ENCODE measurements around the gene SCGB1D2. TPM values are rescaled to one million over a fixed set of nuclear protein-coding genes. Genes with fewer than 3 reads are reported as not detected.
A peak's percentile ranks its signal among the peaks of the same experiment; 100 is the strongest.

SCGB1D2 gene
- total RNA-seq, 2 donors from 2014 or later, result not detected

- H3K27me3 Mint-ChIP-seq (ENCODE audit: insufficient read depth), result no peaks in the 10 kb centered on the region
- peaks cover 5% of the 10 kb centered on the region for H3K9me3 Mint-ChIP-seq
- no peak overlapping the region for H3K4me3 ChIP-seq (ENCODE audit: low read length)
- H3K27ac Mint-ChIP-seq, result no peak overlapping the region
- DNase-seq, result no peak
- no peaks in the 10 kb centered on the region for H3K4me1 Mint-ChIP-seq
- H3K27me3 ChIP-seq (ENCODE audit: control insufficient read depth, insufficient read depth, low read length, poor library complexity, severe bottlenecking), result no peaks in the 10 kb centered on the region
- no peaks in the 10 kb centered on the region for H3K36me3 Mint-ChIP-seq (ENCODE audit: low read depth)
- H3K4me3 Mint-ChIP-seq, result no peak overlapping the region
- H3K36me3 ChIP-seq (ENCODE audit: control insufficient read depth, insufficient read depth, low read length), result no peaks in the 10 kb centered on the region
- WGBS, 2 experiments (ENCODE audit: insufficient coverage in 1 of 2, insufficient read length in 1 of 2), result 57 to 86% methylated on average over 1 to 5 of the region's 5 CpGs
- no peaks in the 10 kb centered on the region for H3K4me1 ChIP-seq (ENCODE audit: control insufficient read depth, insufficient read depth, low read length)
- peaks cover 6% of the 10 kb centered on the region for H3K9me3 ChIP-seq (ENCODE audit: control insufficient read depth, low read length)
- TF ChIP-seq, protein P1, sequence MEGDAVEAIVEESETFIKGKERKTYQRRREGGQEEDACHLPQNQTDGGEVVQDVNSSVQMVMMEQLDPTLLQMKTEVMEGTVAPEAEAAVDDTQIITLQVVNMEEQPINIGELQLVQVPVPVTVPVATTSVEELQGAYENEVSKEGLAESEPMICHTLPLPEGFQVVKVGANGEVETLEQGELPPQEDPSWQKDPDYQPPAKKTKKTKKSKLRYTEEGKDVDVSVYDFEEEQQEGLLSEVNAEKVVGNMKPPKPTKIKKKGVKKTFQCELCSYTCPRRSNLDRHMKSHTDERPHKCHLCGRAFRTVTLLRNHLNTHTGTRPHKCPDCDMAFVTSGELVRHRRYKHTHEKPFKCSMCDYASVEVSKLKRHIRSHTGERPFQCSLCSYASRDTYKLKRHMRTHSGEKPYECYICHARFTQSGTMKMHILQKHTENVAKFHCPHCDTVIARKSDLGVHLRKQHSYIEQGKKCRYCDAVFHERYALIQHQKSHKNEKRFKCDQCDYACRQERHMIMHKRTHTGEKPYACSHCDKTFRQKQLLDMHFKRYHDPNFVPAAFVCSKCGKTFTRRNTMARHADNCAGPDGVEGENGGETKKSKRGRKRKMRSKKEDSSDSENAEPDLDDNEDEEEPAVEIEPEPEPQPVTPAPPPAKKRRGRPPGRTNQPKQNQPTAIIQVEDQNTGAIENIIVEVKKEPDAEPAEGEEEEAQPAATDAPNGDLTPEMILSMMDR (conservative IDR thresholded peaks at IDR 0.05), result peak; percentile 81
- H3K9ac ChIP-seq (ENCODE audit: extremely low read depth, low read length, poor library complexity, severe bottlenecking), result no peak overlapping the region
- no peak overlapping the region for H3K27ac ChIP-seq (ENCODE audit: low read depth, low read length)
These were observed 24.8 kb upstream of the SCGB1D2 start for GRCh38 chr11:62217191-62217748.

- no peaks in the 10 kb centered on the region for H3K27me3 Mint-ChIP-seq (ENCODE audit: insufficient read depth)
- no peak for DNase-seq
- Histone ChIP-seq H3K4me1 (ENCODE audit: control insufficient read depth, insufficient read depth, low read length) (no peaks in the 10 kb centered on the region), H3K4me3 (ENCODE audit: low read length) (no peak overlapping the region), H3K27ac (ENCODE audit: low read depth, low read length) (no peak overlapping the region), H3K36me3 (ENCODE audit: control insufficient read depth, insufficient read depth, low read length) (no peaks in the 10 kb centered on the region), H3K27me3 (ENCODE audit: control insufficient read depth, insufficient read depth, low read length, poor library complexity, severe bottlenecking) (no peaks in the 10 kb centered on the region), H3K9me3 (ENCODE audit: control insufficient read depth, low read length) (peaks cover 43% of the 10 kb centered on the region), H3K9ac (ENCODE audit: extremely low read depth, low read length, poor library complexity, severe bottlenecking) (no peak overlapping the region)
- H3K4me1 Mint-ChIP-seq, result no peaks in the 10 kb centered on the region
- no peaks in the 10 kb centered on the region for H3K36me3 Mint-ChIP-seq (ENCODE audit: low read depth)
- H3K4me3 Mint-ChIP-seq, result no peak overlapping the region
- peaks cover 30% of the 10 kb centered on the region for H3K9me3 Mint-ChIP-seq
- WGBS, 2 experiments (ENCODE audit: insufficient coverage in 1 of 2, insufficient read length in 1 of 2), result 92 to 93% methylated on average over 3 of the region's 3 CpGs
- TF ChIP-seq, protein P1 (conservative IDR thresholded peaks at IDR 0.05), result no peak
- no peak overlapping the region for H3K27ac Mint-ChIP-seq
These were observed 20.5 kb upstream of the SCGB1D2 start for GRCh38 chr11:62221498-62221897.

- H3K27ac Mint-ChIP-seq, result no peak overlapping the region
- H3K27me3 ChIP-seq (ENCODE audit: control insufficient read depth, insufficient read depth, low read length, poor library complexity, severe bottlenecking), result no peaks in the 10 kb centered on the region
- no peak overlapping the region for H3K4me3 Mint-ChIP-seq
- no peak overlapping the region for H3K9ac ChIP-seq (ENCODE audit: extremely low read depth, low read length, poor library complexity, severe bottlenecking)
- no peaks in the 10 kb centered on the region for H3K4me1 ChIP-seq (ENCODE audit: control insufficient read depth, insufficient read depth, low read length)
- no peaks in the 10 kb centered on the region for H3K4me1 Mint-ChIP-seq
- H3K36me3 ChIP-seq (ENCODE audit: control insufficient read depth, insufficient read depth, low read length), result no peaks in the 10 kb centered on the region
- H3K27me3 Mint-ChIP-seq (ENCODE audit: insufficient read depth), result no peaks in the 10 kb centered on the region
- H3K4me3 ChIP-seq (ENCODE audit: low read length), result peak overlapping the region; percentile 4
- no peak for DNase-seq
- peaks cover 43% of the 10 kb centered on the region for H3K9me3 ChIP-seq (ENCODE audit: control insufficient read depth, low read length)
- H3K36me3 Mint-ChIP-seq (ENCODE audit: low read depth), result no peaks in the 10 kb centered on the region
- no peak overlapping the region for H3K27ac ChIP-seq (ENCODE audit: low read depth, low read length)
- TF ChIP-seq, protein P1 (conservative IDR thresholded peaks at IDR 0.05), result no peak
- H3K9me3 Mint-ChIP-seq, result peaks cover 28% of the 10 kb centered on the region
These were observed 18.9 kb upstream of the SCGB1D2 start for GRCh38 chr11:62223095-62223494.

Data from endodermal cell (in vitro differentiated cells).